T-helper 22 cell (primary cell): Measurements from ENCODE around the gene TRPV5.

Source experiments
- DNase-seq: peaks from one replicate; pipeline ENCODE4 v3.0.0-alpha.2; 2020; ENCODE audit warnings: low read depth

TRPV5 gene

GRCh38 chr7:142885311-142886230 lies 48.0 kb downstream of the TRPV5 start, which contains the start of gene TRPV6:
TRPV6 (minus strand) TSS chr7:142885745.
- no peak for DNase-seq

- DNase-seq: no peak
Measured at GRCh38 chr7:142884286-142884640, 49.3 kb downstream of the TRPV5 start.

- DNase-seq: no peak
Measured at GRCh38 chr7:142883571-142884285, 49.8 kb downstream of the TRPV5 start.

DNA sequence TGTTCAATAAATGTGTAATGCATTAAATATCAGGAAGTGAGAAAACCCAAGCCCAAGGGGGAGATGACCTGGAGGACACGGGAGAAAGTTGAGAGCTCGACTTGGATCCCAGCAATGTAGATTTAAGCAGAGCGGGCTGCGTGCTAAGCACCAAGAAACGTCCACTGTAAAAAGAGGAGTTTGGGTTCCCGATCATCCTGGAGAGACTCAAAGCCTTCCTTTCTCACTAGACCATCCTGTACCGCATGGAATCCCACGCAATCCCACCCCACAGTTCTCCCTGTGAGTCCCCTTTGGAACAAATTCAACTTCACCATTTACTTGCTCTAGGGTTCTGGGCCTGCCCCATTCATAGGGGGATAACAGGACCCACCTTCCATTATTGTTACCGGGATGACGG lies 50.4 kb downstream of the TRPV5 start:
- DNase-seq: no peak

GRCh38 chr7:142882338-142882678 lies 51.2 kb downstream of the TRPV5 start:
- DNase-seq: no peak

DNA sequence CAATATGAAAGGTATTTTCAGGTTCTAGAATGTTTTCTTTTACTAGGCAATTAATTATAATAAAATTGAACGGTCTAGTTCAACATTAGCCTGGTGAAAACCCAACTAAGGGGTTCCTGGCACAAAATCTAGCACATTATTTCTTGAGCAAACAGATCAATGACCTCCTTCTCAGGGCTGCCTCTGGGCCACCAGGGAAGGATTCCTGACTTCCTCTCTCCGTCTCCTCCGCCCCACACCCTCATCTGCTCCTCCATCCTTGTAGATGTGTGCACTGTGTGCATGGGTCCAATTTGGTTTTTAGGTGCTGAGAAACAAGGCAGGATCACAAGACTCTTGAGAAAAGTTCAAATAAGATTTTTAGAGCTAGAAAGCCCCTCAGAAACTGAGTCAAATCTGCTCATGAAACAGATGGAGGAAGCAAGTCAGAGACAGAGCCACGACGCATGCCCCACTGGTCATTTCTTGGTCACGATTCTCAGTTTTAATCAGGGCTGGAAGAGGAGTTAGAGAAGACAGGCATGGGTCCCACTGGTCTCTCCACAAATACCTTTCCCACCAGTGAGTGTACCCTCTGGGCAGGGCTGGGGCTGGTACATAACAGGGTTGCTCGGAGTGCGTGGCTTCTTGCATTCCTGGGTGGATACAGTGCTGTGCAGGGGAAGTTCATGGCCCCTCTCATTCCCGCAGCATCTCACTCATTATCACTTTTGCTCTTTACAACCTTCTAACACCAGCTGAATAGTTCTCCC lies 51.8 kb downstream of the TRPV5 start:
- no peak for DNase-seq

GRCh38 chr7:142880876-142881505 lies 52.6 kb downstream of the TRPV5 start:
- DNase-seq: no peak

- DNase-seq: no peak
Measured at GRCh38 chr7:142879060-142879459, 54.5 kb downstream of the TRPV5 start.

DNA sequence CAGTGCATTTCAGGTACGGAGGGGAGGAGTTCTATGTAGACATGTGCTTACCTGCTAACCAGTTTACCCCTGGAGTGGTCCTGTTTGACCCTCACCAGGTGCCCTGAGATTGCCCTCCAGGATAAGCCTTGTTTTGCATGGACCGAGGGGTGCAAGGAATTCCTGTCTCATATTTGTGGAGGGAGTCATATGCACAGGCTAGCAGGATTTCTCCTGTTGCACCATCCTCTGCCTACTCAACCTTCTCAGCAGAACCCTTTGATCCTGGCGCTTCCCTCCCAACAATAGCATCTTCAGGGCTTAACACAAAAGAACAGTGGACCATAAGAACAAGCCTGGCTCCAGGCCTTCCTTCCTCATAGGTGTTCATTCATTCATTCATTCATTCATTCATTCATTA lies 55.2 kb downstream of the TRPV5 start:
- DNase-seq: no peak

DNA sequence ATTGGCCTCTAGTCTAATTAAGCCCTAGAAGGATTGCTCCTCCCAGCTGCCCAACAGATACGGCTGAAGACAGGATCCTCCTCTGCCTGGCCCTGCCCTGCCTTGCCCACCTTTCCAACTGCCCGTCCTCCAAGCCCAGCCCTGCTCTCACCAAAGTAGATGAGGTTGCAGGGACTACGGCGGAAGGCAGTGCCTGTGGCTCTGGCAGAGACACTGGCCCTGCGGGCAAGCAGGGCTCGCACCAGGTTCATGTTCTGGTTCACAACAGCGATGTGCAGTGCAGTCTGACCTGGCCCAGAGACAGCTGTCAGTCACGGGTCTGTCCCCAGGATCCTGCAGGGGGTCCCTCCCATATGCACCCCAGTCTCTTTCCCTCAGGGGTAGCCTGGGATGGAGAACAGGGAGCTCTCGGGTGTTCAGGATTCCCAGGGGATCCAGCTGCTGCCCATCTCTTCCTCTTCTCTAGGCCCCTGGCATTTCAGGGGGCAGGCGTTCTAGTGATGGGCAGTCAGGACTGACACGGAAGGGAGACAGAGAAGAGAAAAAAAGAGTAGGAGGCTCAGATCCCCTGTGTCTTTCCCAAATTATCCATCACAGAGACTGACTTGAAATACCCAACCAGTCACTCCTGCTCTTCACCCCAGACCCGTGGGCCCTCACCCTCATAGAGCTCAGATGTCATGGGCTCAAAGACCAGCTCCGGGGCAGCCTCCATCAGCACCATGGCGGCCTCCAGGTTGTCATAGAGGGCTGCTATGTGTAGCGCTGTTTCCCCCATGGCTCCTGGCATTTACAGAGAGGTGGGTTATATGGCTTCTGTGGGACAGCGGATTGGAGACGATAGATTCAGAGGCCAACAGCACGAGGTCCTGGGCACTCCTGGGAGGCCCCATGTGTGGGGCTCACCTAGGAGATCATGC lies 56.3 kb downstream of the TRPV5 start:
- no peak for DNase-seq

DNA sequence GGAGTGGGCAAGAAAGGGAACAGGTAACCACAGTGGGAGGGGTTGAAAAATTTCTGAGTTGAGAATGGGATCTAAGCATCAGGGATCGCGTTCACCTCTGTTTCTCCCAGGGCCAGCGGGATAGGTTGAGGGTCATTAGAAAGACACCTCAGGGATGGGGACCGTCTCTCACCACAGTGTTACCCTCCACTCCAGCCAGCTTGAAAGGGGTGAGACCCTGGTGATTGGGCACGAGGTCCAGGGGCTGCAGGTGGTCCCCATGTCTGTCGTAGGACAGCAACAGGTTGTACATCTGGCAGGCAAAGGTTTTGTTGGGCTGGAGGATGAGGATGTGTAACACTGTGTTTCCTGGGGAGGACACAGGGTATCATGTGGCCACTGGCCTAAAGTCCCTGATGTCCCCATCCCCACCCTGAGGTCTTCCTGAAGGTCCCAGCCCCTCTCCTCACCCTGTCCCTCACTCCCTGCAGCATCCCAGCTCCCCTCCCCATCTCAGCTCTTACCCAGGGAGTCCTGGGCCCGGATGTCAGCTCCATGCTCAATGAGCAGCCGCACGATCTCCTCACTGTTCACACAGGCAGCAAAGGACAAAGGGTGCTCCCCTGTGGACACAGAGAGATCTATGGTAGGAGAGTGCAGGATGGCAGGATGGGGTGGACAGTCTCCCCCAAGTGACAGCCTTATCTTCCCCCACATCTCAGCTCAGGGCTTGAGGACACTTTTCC lies 57.1 kb downstream of the TRPV5 start:
- no peak for DNase-seq

DNA sequence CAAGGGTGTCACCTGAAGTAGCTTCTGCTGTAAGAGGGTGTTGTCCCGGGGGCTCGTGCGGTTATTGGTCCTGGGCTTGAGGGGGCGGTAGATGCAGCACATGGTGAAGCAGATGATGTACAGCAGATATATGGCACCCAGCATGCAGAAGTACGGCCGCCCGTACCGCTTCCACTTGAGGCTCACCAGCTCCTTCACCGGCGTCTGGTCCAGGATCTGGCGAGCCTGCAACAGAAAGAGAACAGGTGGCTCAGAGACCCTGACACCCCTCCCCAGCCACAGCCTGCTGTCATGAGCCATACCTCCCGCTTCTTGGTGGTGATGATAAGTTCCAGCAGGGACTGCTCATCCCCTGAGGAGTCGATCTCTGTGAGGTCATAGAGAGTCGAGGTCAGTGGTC lies 58.1 kb downstream of the TRPV5 start:
- no peak for DNase-seq

- no peak for DNase-seq
Measured at GRCh38 chr7:142874837-142875236, 58.7 kb downstream of the TRPV5 start.

GRCh38 chr7:142874409-142874808 lies 59.1 kb downstream of the TRPV5 start:
- no peak for DNase-seq

DNA sequence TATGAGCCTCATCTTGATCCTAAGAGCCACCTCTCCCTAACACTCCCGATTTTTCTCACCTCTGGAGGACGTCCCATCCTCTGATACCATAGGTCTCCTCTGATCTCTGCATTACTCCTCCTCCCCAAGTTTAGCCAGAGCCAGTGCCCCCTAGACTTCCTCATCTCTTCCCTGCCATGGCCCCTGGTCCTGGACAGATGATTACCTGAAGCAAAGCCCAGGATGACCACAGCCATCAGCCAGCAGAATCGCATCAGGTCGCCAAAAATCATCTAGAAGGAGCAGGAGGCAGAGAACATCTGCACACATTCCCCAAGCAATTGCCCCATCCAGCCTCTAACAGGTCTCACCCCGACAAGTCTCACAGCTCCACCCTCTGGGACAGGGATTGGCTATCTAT lies 59.7 kb downstream of the TRPV5 start:
- no peak for DNase-seq

DNA sequence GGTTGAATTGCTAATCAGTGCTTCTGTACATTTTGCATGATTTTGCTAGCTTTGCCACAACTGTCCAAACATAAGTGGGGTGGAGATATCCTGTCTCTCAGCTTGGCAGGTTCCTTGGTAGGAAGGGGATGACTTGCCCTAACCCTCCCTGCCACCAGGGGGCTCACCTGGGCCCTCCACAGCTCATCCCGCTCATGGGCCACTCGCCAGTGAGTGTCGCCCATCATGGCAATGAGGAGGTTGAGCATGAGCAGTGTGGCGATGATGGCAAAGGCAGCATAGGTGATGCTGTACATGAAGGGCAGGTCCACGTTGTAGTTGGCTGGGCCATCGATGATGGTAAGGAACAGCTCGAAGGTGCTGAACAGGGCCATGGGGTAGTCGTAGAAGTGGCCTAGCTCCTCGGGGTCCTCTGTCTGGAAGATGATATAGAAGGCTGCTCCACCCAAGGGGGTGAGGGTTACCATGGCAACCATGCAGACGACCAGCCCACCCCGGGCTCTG lies 60.2 kb downstream of the TRPV5 start:
- no peak for DNase-seq

DNA sequence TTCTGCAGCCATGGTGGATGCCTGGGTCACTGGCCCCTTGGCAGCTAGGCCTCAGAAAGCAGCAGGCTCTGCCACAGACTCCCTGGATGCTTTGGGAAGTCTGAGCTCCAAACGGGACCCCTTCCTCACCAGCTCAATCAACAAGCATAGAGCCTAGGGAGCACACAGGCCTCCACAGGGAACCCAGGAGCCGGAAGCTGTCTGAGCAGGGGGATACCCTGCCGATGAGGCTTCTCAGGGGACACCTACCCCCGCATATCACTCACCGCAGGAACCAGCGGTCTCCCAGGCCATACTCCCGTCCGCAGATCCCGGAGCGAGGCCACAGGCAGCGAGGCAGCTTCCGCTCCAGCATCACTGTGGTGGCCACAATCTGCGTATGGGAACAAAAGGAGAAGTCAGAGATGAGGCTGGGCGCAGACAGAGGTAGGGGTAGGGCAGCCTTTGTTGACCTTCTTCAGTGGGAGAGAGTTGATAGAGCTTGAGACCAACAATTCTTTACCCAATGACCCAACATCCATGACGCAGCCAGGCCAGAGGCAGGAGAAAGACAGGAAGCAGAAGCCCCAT lies 61.4 kb downstream of the TRPV5 start:
- no peak for DNase-seq

- no peak for DNase-seq
Measured at GRCh38 chr7:142871260-142872105, 62.1 kb downstream of the TRPV5 start.
